Keratinocyte (primary cell): ENCODE data around the gene ASCC3. TPM values are rescaled to one million over a fixed set of nuclear protein-coding genes. Genes with fewer than 3 reads are reported as not detected.

Source experiments
- DNase-seq: peaks from one replicate; pipeline ENCODE4 v3.0.0-alpha.2; 2011; ENCODE audit warnings: low read depth, missing footprints, low spot score
- FAIRE-seq: peaks from 2 replicates; lab custom pipeline; 2011; peaks lifted over from hg19 to GRCh38; lab: Jason Lieb, UNC
- H2AFZ ChIP-seq: 2 replicates; pipeline ENCODE4 v1.6.0; 2012; ENCODE audit warnings: low read length, control low read depth, inconsistent platforms; ENCODE audit not compliant: control insufficient read depth
- H3K27ac ChIP-seq: 2 replicates; pipeline ENCODE4 v1.5.1; 2011; ENCODE audit warnings: low read length; ENCODE audit not compliant: control insufficient read depth, insufficient read depth
- H3K27me3 ChIP-seq: 3 replicates; pipeline ENCODE4 v1.6.0; 2011; ENCODE audit warnings: low read length; ENCODE audit not compliant: control insufficient read depth, insufficient read depth; ENCODE audit errors: extremely low read depth
- H3K36me3 ChIP-seq, 2 experiments: 2 replicates in 1 of 2; 3 replicates in 1 of 2; pipeline ENCODE4 v1.5.1; 2011; ENCODE audit warnings: low read length in 2 of 2, mild to moderate bottlenecking in 1 of 2; ENCODE audit not compliant: control insufficient read depth in 2 of 2, insufficient read depth in 2 of 2; ENCODE audit errors: extremely low read depth in 1 of 2
- H3K4me1 ChIP-seq: 3 replicates; pipeline ENCODE4 v1.5.1; 2011; ENCODE audit warnings: low read length; ENCODE audit not compliant: control insufficient read depth, insufficient read depth; ENCODE audit errors: extremely low read depth
- H3K4me2 ChIP-seq: 3 replicates; pipeline ENCODE4 v1.6.0; 2011; ENCODE audit warnings: low read depth, low read length; ENCODE audit not compliant: control insufficient read depth, insufficient read depth; ENCODE audit errors: extremely low read depth
- H3K4me3 ChIP-seq, 3 experiments: fragments of 200-600 bp in 1 of 3; sonication (generic) in 1 of 3; 2 replicates in 2 of 3; 3 replicates in 1 of 3; pipeline ENCODE4 v1.5.1; 2011 to 2016; ENCODE audit warnings: low read length in 3 of 3, mild to moderate bottlenecking in 3 of 3, control low read depth in 2 of 3, inconsistent platforms in 1 of 3, low read depth in 1 of 3, mixed read lengths in 1 of 3, mixed run types in 1 of 3, moderate library complexity in 1 of 3; ENCODE audit not compliant: control insufficient read depth in 2 of 3, insufficient read depth in 2 of 3; ENCODE audit errors: extremely low read depth in 1 of 3
- H3K79me2 ChIP-seq: 2 replicates; pipeline ENCODE4 v1.6.0; 2012; ENCODE audit warnings: low read length; ENCODE audit not compliant: control insufficient read depth, insufficient read depth
- H3K9ac ChIP-seq: 3 replicates; pipeline ENCODE4 v1.6.0; 2011; ENCODE audit warnings: low read length; ENCODE audit not compliant: control insufficient read depth, insufficient read depth; ENCODE audit errors: extremely low read depth
- H3K9me1 ChIP-seq: 3 replicates; pipeline ENCODE4 v1.6.0; 2011; ENCODE audit warnings: low read length; ENCODE audit not compliant: control insufficient read depth, insufficient read depth; ENCODE audit errors: extremely low read depth
- H3K9me3 ChIP-seq: 2 replicates; pipeline ENCODE4 v1.5.1; 2012; ENCODE audit warnings: low read depth, low read length; ENCODE audit not compliant: control insufficient read depth
- H4K20me1 ChIP-seq: 3 replicates; pipeline ENCODE4 v1.6.0; 2011; ENCODE audit warnings: low read length; ENCODE audit not compliant: control insufficient read depth, insufficient read depth; ENCODE audit errors: extremely low read depth
- EZH2 ChIP-seq: IDR thresholded peaks from one replicate; pipeline ENCODE4 v1.6.1; 2012; ENCODE audit warnings: inconsistent platforms, mild to moderate bottlenecking, low read length, moderate library complexity
- dilution Hi-C: fragments of 300-500 bp; cut with MboI; formaldehyde crosslinking; loops from one replicate; pipeline ENCODE4 v1.7.0; 2020; ENCODE audit warnings: low sequenced_read_pairs; ENCODE audit not compliant: extremely low pct_ligation_motif_present
- polyA plus RNA-seq, 5 experiments: library from polyadenylated mRNA; depleted of rRNA in 3 of 5; stranded (reverse) in 3 of 5; stranded (forward) in 1 of 5; unstranded in 1 of 5; fragments of >200 nt; gene quantifications; 1 replicate in 1 of 5; 2 replicates in 3 of 5; 3 replicates in 1 of 5; pipeline versions ENCODE4 v1.2.1 to v1.2.3, GENCODE V29; 2011 to 2012; ENCODE audit warnings: missing spikeins in 2 of 5, low read depth in 1 of 5, low replicate concordance in 1 of 5
- TF ChIP-seq, protein P1 (sequence below), 3 experiments: IDR thresholded peaks in 1 of 3; conservative IDR thresholded peaks in 1 of 3; optimal IDR thresholded peaks in 1 of 3; 2 replicates in 2 of 3; 3 replicates in 1 of 3; pipeline versions ENCODE3 to v1.5.1; 2011; ENCODE audit warnings: low read length in 3 of 3, mild to moderate bottlenecking in 3 of 3, moderate library complexity in 2 of 3, control low read depth in 1 of 3, inconsistent platforms in 1 of 3; ENCODE audit not compliant: insufficient read depth in 2 of 3; ENCODE audit errors: extremely low read depth in 1 of 3

Gene ASCC3
- polyA plus RNA-seq, 1 donor (not counting 4 experiments of a cell fraction or from before 2014, with no cell fraction given) = 58.6 TPM

DNA sequence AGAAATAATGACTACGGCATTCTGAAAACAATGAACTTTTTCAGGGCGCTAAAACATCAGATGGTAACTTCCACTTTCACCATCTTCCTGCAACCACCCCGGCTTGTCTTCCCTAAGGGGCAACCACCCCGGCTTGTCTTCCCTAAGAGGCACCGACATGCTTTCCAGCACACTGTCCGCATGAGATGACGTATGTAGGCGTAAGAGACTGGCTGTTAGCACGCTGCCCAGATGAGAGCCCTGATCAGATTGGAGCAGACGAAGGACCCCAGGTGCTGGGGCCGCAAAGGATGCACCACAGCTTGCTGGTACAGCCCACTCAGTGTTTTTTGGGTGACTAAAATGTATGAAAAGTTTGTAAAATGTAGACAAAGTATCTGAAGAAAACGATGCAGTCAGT is 29.3 kb downstream of the ASCC3 start:
- Histone ChIP-seq H3K4me1 (no peaks in the 10 kb centered on the region), H3K9ac (no peak overlapping the region), H3K79me2 (peaks cover 20% of the 10 kb centered on the region), H3K27ac (no peak overlapping the region), H3K27me3 (no peaks in the 10 kb centered on the region), H3K4me2 (no peak overlapping the region), H3K9me1 (no peaks in the 10 kb centered on the region), H3K4me3 (no peak overlapping the region), H3K9me3 (peaks cover under 1% of the 10 kb centered on the region), H2AFZ (no peak overlapping the region), H4K20me1 (no peaks in the 10 kb centered on the region), H3K36me3 (peaks cover 4 to 7% of the 10 kb centered on the region in 2 experiments)
- no peak for DNase-seq
- TF ChIP-seq, protein P1, sequence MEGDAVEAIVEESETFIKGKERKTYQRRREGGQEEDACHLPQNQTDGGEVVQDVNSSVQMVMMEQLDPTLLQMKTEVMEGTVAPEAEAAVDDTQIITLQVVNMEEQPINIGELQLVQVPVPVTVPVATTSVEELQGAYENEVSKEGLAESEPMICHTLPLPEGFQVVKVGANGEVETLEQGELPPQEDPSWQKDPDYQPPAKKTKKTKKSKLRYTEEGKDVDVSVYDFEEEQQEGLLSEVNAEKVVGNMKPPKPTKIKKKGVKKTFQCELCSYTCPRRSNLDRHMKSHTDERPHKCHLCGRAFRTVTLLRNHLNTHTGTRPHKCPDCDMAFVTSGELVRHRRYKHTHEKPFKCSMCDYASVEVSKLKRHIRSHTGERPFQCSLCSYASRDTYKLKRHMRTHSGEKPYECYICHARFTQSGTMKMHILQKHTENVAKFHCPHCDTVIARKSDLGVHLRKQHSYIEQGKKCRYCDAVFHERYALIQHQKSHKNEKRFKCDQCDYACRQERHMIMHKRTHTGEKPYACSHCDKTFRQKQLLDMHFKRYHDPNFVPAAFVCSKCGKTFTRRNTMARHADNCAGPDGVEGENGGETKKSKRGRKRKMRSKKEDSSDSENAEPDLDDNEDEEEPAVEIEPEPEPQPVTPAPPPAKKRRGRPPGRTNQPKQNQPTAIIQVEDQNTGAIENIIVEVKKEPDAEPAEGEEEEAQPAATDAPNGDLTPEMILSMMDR (optimal IDR thresholded peaks at IDR 0.05 in 1 of 3, IDR thresholded peaks at IDR 0.05 in 1 of 3, conservative IDR thresholded peaks at IDR 0.05 in 1 of 3; ENCODE audit: extremely low read depth in 1 of 3, insufficient read depth in 2 of 3, low read length in 3 of 3) = no peak
- no peak for TF ChIP-seq EZH2
- dilution Hi-C loops = no loop called here
- FAIRE-seq = no peak

DNA sequence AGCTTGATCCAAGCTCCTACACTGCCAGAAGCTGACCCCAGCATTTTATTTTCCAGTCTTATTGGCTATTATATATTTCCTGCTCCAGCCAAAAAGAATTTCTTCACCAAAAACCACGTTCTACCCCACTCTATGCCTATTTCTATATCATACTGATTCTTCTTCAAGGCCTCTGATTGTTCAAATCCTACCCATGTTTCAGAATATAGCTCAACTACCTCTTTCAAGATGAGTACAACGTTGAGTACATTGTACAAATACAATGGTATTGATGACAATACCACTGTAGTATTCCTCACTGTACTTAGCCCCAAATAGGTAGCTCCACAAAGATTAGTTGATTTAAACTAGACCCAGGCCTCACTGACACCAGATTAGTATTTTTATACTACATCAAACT is 31.0 kb downstream of the ASCC3 start:
- H3K36me3 ChIP-seq = peaks cover 4 to 7% of the 10 kb centered on the region in 2 experiments
- H3K4me3 ChIP-seq = no peak overlapping the region
- H3K9me1 ChIP-seq = no peaks in the 10 kb centered on the region
- H3K27ac ChIP-seq = no peak overlapping the region
- FAIRE-seq = no peak
- no peak overlapping the region for H3K9ac ChIP-seq
- dilution Hi-C loops = no loop called here
- DNase-seq = no peak
- no peaks in the 10 kb centered on the region for H4K20me1 ChIP-seq
- no peaks in the 10 kb centered on the region for H3K9me3 ChIP-seq
- H2AFZ ChIP-seq = no peak overlapping the region
- no peaks in the 10 kb centered on the region for H3K4me1 ChIP-seq
- no peaks in the 10 kb centered on the region for H3K27me3 ChIP-seq
- no peak for TF ChIP-seq EZH2
- H3K4me2 ChIP-seq = no peak overlapping the region
- H3K79me2 ChIP-seq = peaks cover 29% of the 10 kb centered on the region

DNA sequence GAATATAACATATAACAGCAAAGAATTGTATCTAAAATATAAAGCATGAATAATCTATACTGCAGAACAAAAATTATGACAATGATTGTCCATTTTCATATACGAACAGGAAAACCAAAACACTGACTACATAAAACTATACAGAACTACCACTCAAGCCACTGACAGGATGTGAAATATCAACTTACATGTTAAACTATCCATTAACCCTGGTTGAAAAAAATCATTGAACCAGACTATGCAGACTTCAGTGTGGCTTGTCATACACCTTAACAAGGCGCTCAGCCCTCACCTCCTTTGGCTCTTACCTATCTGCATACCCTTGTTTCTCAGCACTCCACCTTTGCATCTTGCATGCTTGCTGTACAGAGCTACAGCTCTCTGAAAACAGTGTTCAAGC is 34.9 kb downstream of the ASCC3 start:
- Histone ChIP-seq H3K4me1 (no peaks in the 10 kb centered on the region), H2AFZ (no peak overlapping the region), H3K9ac (no peak overlapping the region), H3K27me3 (no peaks in the 10 kb centered on the region), H3K4me3 (no peak overlapping the region), H3K9me1 (no peaks in the 10 kb centered on the region), H3K27ac (no peak overlapping the region), H3K79me2 (peaks cover 54% of the 10 kb centered on the region), H3K4me2 (no peak overlapping the region), H3K9me3 (no peaks in the 10 kb centered on the region), H4K20me1 (no peaks in the 10 kb centered on the region), H3K36me3 (peaks cover 4 to 5% of the 10 kb centered on the region in 2 experiments)
- FAIRE-seq (no peak), DNase-seq (no peak)
- dilution Hi-C loops = no loop called here
- TF ChIP-seq, protein P1 (optimal IDR thresholded peaks at IDR 0.05 in 1 of 3, IDR thresholded peaks at IDR 0.05 in 1 of 3, conservative IDR thresholded peaks at IDR 0.05 in 1 of 3; ENCODE audit: extremely low read depth in 1 of 3, insufficient read depth in 2 of 3, low read length in 3 of 3) = no peak
